HG03439 (cell line): ENCODE measurements around the gene OSM.
"Not testable (repeated sequence)": the region's sequence is repeated elsewhere in the genome, so short reads cannot be mapped to it uniquely, and the experiment has no call there.

Experiments
- ATAC-seq: cut with Tn5 transposase; IDR thresholded peaks from one replicate; pipeline ENCODE4 v1.9.1; 2021; ENCODE audit warnings: mild to moderate bottlenecking, moderate library complexity; ENCODE audit not compliant: unreplicated experiment

Gene OSM

DNA sequence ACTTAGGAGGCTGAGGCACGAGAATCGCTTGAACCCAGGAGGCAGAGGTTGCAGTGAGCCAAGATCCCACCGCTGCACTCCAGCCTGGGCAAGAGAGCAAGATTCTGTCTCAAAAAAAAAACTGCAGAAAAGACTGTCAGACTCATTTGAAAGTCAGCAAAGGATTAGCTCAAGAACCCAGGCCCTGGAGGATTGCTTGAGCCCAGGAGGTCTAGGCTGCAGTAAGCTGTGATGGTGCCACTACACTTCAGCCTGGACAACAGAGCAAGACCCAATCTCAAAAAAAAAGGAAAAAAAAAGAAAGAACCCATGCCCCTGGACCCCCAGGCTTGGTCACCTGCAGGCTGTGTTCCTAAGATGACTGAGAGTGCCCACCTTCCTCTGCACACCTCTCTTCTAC is 36.3 kb downstream of the OSM start:
- ATAC-seq: no peak

- no peak for ATAC-seq
Measured at GRCh38 chr22:30228509-30229359, 37.9 kb downstream of the OSM start.

GRCh38 chr22:30227438-30228228 is 39.0 kb downstream of the OSM start:
- no peak for ATAC-seq

DNA sequence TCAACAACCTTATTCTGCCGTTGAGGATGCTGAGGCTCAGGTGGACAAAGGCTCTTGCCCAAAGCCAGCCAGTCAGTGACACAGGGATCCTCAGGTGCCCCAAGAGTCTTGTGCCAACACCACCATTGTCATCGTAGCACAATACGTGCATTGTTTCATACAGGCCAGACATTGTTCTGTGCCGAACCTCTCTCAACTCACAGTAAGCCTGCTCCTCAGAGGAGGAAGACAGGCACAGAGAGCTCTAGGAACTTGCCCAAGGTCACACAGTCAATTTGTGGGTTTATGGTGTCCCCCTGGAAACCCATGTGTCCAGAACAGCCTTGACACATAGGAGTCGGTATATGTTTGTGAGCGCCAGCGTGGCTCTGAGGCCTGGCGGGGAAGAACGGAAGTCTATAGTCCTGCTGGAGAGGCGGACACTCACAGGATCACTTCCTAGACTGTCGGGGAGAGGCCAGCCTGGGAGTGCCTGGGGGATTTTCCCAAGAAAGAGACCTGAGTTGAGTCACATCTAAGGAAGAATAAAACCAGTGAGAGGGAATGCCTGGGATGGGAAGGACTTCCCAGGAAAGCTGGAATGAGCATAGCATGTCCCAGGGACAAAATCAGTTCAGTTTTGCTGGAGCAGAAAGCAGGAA is 40.3 kb downstream of the OSM start:
- no peak for ATAC-seq

DNA sequence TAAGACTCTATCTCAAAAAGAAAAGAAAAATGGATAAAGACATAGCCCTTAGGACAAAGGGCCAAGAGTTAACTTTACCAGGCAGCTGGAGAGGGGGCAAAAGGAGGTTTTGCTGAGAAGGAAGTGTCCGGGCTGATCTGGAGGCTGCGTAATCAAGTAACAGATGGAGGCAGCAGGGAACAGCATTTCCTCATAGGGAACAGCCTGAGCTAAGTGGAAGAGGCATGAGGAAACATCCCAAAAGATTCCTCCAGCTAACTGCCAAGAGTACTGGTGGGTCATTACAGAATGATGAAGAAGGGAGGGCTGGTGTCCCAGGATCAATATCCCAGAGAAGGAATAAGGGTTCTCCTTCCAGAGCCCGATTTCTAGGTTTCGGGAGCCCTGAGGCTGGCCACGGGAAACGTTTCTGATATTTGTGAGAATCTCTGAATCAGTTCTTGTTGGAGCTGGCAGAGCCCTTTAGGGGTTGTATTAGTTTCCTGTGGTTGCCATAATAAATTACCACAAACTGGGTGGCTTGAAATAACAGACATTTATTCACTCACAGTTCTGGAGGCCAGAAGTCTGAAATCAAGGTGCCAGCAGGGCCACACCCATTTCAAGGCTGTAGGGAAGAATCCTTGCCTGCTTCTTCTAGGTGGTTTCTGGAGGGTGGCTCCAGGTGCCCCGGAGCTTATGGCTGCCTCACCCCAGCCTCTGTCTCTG is 41.3 kb downstream of the OSM start:
- no peak for ATAC-seq

GRCh38 chr22:30224161-30224857 is 42.3 kb downstream of the OSM start:
- no peak for ATAC-seq

DNA sequence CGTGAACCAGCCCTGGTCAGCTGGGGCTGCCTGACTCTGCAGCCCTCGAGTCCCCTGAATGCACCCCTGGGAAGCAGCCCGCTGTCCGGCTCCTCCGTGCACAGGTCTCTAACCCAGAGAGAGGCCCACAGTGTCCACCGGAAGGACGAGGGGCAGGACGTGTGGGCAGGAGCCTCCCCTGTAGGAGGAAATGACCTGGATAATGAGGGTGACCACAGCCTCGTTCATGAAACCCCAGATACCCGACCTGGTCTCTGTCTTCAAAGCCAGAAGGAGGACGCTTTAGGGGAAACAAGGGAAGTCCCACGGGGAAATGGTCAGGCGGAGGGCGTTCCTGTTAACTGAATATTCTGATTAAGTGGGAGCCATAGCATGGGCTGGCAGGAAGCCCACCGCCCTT is 43.3 kb downstream of the OSM start:
- ATAC-seq: no peak

DNA sequence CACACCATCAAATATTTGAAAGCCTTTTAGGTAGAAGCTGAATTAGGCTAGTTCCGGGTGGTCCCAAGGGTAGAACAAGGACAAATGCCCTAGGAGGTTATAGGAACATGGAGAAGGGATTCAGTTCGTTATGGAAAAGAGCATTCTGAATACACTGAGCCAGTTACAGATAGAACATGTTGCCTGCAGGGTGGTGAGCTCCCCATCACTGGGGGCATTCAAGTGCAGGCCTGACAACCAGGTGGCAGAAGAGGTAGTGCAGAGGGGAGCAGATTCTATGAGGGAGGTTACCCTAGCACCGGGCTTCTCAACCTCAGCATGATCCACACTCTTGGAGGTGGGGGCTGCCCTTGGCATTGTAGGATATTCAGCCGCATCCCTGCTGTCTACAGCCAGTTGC is 44.3 kb downstream of the OSM start:
- ATAC-seq: no peak

GRCh38 chr22:30221121-30221992 is 45.3 kb downstream of the OSM start:
- ATAC-seq: no peak

- no peak for ATAC-seq
Measured at GRCh38 chr22:30220338-30221012, 46.2 kb downstream of the OSM start.

GRCh38 chr22:30219668-30220278 is 46.9 kb downstream of the OSM start:
- no peak for ATAC-seq

DNA sequence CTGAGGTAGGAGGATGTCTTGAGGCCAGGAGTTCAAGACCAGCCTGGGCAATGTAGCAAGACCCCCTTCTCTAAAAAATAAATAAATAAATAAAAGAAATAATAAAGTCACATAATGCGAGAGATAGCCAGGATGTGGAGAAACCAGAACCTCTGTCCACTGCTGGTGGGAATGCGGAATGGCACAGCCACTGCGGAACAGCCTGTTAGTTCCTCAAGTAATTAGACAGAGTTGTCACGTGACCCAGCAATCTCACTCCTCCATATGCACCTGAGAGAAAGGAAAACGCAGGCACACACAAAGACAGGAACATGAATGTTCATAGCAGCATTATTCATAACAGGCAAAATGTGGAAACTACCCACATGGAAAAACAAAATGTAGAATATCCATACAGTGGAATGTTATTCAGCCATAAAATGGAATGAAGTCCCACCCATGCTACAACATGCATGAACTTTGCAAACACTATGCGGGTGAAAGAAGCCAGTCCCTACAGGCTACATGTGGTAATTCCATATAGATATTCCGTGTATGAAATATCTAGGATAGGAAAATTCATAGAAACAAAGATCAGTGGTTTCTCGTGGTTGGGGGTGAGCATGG is 47.5 kb downstream of the OSM start:
- ATAC-seq: no peak

- no peak for ATAC-seq
Measured at GRCh38 chr22:30217698-30218560, 48.7 kb downstream of the OSM start.

DNA sequence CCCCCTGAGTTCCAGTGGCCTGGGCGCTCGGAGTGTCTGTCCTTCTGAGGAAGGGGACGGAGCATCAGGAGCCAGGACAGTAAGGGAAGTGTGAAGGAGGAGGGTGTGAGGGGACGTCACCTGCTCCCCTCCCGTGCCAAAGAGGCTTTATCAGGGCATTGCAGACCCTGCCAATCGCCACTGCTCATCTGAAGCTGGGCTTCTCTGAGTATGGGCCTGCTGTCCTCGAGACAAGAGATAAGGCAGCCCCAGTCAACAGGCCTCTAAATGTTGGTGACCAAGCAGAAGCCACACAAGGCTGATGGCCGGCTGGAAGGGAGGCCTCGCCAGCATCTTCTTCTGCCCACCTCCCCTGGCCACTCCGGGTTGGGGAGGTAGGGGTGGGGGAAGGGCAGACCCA is 49.9 kb downstream of the OSM start:
- no peak for ATAC-seq

DNA sequence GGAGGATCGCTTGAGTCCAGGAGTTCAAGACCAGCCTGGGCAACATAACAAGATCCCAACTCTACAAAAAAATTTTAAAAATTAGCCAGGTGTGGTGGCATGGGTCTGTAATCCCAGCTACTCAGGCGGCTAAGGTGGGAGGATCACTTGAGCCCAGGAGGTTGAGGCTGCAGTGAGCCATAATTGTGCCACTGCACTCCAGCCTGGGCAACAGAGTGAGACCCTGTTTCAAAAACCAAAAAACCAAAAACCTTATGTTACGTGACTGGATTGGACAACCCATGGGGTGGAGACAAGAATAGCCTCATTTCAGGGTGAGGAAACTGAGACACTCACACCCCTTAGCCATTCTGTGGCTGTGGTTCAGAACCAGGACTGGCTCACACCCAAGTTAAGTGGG is 50.4 kb downstream of the OSM start:
- not testable (repeated sequence) for ATAC-seq

DNA sequence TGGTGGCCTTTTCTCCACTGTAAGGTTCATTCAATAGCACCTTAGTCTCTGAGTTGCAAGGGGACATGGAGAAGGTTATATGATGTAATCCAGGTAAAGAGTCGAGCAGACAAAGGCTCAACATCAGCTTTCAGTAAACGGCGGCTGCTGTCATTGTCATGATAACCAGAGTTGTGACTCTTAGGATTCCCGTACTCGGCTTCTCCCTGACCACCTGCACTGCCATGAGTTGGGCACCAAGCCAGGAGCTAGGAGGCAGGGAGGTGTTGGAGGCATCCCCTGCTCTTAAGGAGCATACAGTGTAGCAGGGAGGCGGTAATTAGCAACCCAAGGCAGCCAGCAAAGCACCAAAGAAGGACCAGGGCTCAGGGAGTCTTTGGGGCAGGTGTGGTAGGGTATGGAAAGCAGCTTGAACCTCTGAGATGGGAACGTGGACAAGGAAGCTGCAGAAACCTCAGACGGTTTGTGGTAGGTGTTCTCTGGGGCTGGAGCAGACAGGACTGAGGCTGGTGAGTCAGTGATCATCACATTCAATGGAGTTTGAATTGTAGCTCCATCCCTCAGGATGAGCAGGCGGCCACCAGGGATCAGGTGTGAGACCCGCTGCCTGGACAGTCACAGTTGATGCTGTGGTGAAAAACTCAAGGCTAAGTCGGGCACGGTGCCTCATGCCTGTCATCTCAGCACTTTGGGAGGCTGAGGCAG is 51.8 kb downstream of the OSM start:
- ATAC-seq: no peak
